Measurements from ENCODE around the gene TM4SF4. TPM values are rescaled to one million over a fixed set of nuclear protein-coding genes. Genes with fewer than 3 reads are reported as not detected.

Gene TM4SF4
- total RNA-seq, 1 donor from 2014 or later, result 0.29 TPM

GRCh38 chr3:149452036-149452435 is 22.5 kb upstream of the TM4SF4 start:
- no peak for DNase-seq (ENCODE audit: low read depth)
- H3K4me3 ChIP-seq (ENCODE audit: low read depth, low read length), result no peak overlapping the region
- TF ChIP-seq CTCF (conservative IDR thresholded peaks at IDR 0.05; ENCODE audit: low read depth, low read length), result no peak

- TF ChIP-seq CTCF (conservative IDR thresholded peaks at IDR 0.05; ENCODE audit: low read depth, low read length), result no peak
Measured at GRCh38 chr3:149453140-149453805, 21.2 kb upstream of the TM4SF4 start.

GRCh38 chr3:149454746-149455145 is 19.8 kb upstream of the TM4SF4 start:
- no peak for DNase-seq (ENCODE audit: low read depth)
- no peak for TF ChIP-seq CTCF (conservative IDR thresholded peaks at IDR 0.05; ENCODE audit: low read depth, low read length)
- H3K4me3 ChIP-seq (ENCODE audit: low read depth, low read length), result no peak overlapping the region

More at GRCh38 chr3:149453140-149453805, 21.2 kb upstream of the TM4SF4 start:
- no peak for DNase-seq (ENCODE audit: low read depth)
- no peak overlapping the region for H3K4me3 ChIP-seq (ENCODE audit: low read depth, low read length)

GRCh38 chr3:149455366-149455765 is 19.1 kb upstream of the TM4SF4 start:
- H3K4me3 ChIP-seq (ENCODE audit: low read depth, low read length), result no peak overlapping the region
- DNase-seq (ENCODE audit: low read depth), result no peak
- no peak for TF ChIP-seq CTCF (conservative IDR thresholded peaks at IDR 0.05; ENCODE audit: low read depth, low read length)

- no peak overlapping the region for H3K4me3 ChIP-seq (ENCODE audit: low read depth, low read length)
- TF ChIP-seq CTCF (conservative IDR thresholded peaks at IDR 0.05; ENCODE audit: low read depth, low read length), result no peak
Measured at GRCh38 chr3:149455989-149456388, 18.5 kb upstream of the TM4SF4 start.

GRCh38 chr3:149459491-149460059 is 14.9 kb upstream of the TM4SF4 start:
- TF ChIP-seq CTCF (conservative IDR thresholded peaks at IDR 0.05; ENCODE audit: low read depth, low read length), result no peak
- no peak for DNase-seq (ENCODE audit: low read depth)
- H3K4me3 ChIP-seq (ENCODE audit: low read depth, low read length), result no peak overlapping the region

More at GRCh38 chr3:149455989-149456388, 18.5 kb upstream of the TM4SF4 start:
- no peak for DNase-seq (ENCODE audit: low read depth)

GRCh38 chr3:149460117-149460516 is 14.4 kb upstream of the TM4SF4 start:
- no peak for TF ChIP-seq CTCF (conservative IDR thresholded peaks at IDR 0.05; ENCODE audit: low read depth, low read length)
- no peak for DNase-seq (ENCODE audit: low read depth)
- no peak overlapping the region for H3K4me3 ChIP-seq (ENCODE audit: low read depth, low read length)

Measured in epithelial cell of proximal tubule (primary cell).